Measurements from ENCODE around the gene TCF25. TPM values are rescaled to one million over a fixed set of nuclear protein-coding genes. Genes with fewer than 3 reads are reported as not detected.

TCF25 gene
- total RNA-seq, 1 donor from 2014 or later: 82.6 TPM

DNA sequence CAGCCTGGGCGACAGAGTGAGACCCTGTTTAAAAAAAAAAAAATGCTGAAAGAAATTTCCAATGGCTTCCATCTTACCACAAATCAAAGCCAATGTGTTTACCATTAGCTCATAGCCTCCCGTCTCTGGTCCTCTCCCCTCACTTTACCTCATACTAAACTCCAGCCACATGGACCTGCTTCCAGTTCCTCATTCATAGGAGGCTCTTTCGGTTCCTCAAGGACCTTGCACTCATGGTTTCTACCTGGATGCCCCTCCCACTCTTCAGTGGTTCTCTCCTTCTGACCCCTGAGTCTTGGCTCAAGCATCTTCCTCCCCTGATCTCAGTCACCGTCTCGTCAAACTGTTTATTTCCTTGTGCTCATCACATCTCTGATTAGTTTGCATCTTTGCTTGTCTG is 71.4 kb downstream of the TCF25 start:
- Histone ChIP-seq H3K27me3 (ENCODE audit: low read depth) (peaks cover 21% of the 10 kb centered on the region), H3K27ac (replicated peaks) (no peak overlapping the region), H3K4me1 (peaks cover 18% of the 10 kb centered on the region), H3K4me3 (no peak overlapping the region), H3K36me3 (no peaks in the 10 kb centered on the region), H3K9me3 (replicated peaks) (no peaks in the 10 kb centered on the region)
- no peak for DNase-seq
- intact Hi-C loops (cut with micrococcal nuclease): no loop called here
- TF ChIP-seq, protein P1, sequence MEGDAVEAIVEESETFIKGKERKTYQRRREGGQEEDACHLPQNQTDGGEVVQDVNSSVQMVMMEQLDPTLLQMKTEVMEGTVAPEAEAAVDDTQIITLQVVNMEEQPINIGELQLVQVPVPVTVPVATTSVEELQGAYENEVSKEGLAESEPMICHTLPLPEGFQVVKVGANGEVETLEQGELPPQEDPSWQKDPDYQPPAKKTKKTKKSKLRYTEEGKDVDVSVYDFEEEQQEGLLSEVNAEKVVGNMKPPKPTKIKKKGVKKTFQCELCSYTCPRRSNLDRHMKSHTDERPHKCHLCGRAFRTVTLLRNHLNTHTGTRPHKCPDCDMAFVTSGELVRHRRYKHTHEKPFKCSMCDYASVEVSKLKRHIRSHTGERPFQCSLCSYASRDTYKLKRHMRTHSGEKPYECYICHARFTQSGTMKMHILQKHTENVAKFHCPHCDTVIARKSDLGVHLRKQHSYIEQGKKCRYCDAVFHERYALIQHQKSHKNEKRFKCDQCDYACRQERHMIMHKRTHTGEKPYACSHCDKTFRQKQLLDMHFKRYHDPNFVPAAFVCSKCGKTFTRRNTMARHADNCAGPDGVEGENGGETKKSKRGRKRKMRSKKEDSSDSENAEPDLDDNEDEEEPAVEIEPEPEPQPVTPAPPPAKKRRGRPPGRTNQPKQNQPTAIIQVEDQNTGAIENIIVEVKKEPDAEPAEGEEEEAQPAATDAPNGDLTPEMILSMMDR (IDR thresholded peaks at IDR 0.05; ENCODE audit: borderline replicate concordance): no peak

DNA sequence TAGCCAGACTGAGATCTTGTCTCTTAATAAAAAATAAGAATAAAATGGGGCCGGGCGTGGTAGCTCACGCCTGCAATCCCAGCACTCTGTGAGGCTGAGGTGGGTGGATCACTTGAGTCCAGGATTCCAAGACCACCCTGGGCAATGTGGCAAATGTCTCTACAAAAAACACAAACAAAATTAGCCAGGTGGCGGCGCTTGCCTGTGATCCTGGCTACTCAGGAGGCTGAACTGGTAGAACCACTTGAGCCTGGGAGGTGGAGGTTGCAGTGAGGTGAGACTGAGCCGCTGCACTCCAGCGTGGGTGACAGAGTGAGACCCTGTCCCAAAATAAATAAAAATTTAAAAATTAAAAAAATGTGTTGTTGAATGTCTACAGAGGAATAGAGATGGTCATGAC is 72.3 kb downstream of the TCF25 start:
- no peak overlapping the region for H3K4me3 ChIP-seq
- H3K27ac ChIP-seq (replicated peaks): no peak overlapping the region
- H3K36me3 ChIP-seq: no peaks in the 10 kb centered on the region
- H3K27me3 ChIP-seq (ENCODE audit: low read depth): peaks cover 21% of the 10 kb centered on the region
- DNase-seq: no peak
- intact Hi-C loops (cut with micrococcal nuclease): no loop called here
- peaks cover 21% of the 10 kb centered on the region for H3K4me1 ChIP-seq
- TF ChIP-seq, protein P1 (IDR thresholded peaks at IDR 0.05; ENCODE audit: borderline replicate concordance): no peak
- no peaks in the 10 kb centered on the region for H3K9me3 ChIP-seq (replicated peaks)

DNA sequence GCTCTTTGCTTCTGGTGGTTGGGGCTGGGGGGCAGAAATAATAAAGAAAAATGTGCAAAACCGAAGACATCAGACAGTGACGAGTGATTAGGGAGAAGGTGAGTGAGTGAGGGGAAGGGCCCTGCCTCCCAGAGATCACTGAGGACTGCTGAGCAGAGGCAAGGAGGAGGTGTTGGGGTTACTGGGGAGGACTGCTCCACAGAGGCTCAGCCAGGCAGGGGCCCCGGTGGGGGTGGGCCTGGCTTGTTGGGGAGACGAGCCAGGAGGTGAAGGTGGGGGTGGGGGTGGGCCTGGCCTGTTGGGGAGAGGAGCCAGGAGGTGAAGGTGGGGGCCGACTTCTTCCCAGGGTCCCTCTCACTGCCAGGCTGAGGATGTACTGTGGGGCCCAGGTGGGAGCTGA is 73.1 kb downstream of the TCF25 start:
- H3K27me3 ChIP-seq (ENCODE audit: low read depth): peaks cover 21% of the 10 kb centered on the region

DNA sequence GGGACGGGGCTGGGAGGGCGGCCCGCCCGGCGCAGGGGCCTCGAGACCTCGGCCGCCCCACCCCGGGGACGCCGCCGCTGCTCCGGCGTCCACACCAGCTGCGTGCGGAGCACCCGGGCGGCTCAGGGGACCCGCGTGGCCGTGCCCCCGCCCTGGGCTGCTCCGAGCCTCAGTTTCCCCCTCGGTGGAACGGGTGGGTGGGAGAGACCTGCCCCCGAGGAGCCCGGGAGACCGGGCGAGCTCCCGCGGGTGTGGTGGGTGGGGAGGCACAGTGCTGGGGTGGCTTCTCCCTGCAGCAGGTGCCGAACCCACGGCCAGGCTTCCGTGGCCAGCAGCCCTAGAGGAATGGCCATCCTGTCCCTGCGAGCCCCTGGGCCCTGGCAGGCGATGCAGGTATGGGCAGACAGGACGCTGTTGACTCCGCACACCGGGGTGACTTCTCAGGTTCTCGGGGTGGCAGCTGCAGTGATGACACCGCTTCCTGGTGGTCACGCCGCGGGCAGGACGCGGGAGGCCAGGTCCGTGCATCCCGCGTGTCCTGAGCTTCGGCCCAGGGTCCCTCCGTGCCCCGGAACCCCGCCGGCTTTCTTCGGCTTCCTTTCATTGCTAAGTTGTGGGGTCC is 75.8 kb downstream of the TCF25 start:
- peaks cover 21% of the 10 kb centered on the region for H3K4me1 ChIP-seq
- H3K36me3 ChIP-seq: no peaks in the 10 kb centered on the region
- peak overlapping the region; percentile 23 for H3K27ac ChIP-seq (replicated peaks)
- intact Hi-C loops (cut with micrococcal nuclease): no loop called here
- peak overlapping the region; percentile 81 for H3K4me3 ChIP-seq
- TF ChIP-seq, protein P1 (IDR thresholded peaks at IDR 0.05; ENCODE audit: borderline replicate concordance): no peak
- peaks cover 14% of the 10 kb centered on the region for H3K27me3 ChIP-seq (ENCODE audit: low read depth)
- no peak for DNase-seq
- H3K9me3 ChIP-seq (replicated peaks): no peaks in the 10 kb centered on the region

More for the DNA sequence above, 73.1 kb downstream of the TCF25 start:
- Histone ChIP-seq H3K36me3 (no peaks in the 10 kb centered on the region), H3K4me3 (no peak overlapping the region), H3K27ac (replicated peaks) (no peak overlapping the region), H3K9me3 (replicated peaks) (no peaks in the 10 kb centered on the region), H3K4me1 (peaks cover 21% of the 10 kb centered on the region)
- no peak for DNase-seq
- TF ChIP-seq, protein P1 (IDR thresholded peaks at IDR 0.05; ENCODE audit: borderline replicate concordance): no peak
- intact Hi-C loops (cut with micrococcal nuclease): no loop called here

DNA sequence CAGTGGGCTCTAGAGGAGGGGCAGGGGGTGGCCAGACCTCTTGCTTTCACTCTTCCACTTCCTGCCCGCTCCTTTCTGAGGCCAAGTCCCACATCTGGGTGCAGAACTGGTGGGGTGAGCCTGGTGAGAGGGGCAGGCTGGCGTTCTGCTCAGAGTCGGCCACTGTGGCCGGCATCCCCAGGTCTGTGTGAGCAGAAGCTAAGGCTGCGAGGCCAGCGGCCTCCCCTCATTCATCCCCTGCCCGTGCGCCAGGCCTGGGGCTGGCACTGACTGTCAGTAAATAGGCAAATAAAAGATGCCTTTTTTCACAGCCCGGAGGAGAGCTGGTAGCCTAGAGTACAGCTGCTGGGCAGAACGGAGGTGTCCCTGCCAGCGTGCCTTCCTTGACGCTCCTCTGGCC is 76.4 kb downstream of the TCF25 start:
- intact Hi-C loops (cut with micrococcal nuclease): no loop called here
- H3K27me3 ChIP-seq (ENCODE audit: low read depth): peaks cover 9% of the 10 kb centered on the region
- H3K4me3 ChIP-seq: peak overlapping the region; percentile 81
- H3K27ac ChIP-seq (replicated peaks): no peak overlapping the region
- H3K36me3 ChIP-seq: no peaks in the 10 kb centered on the region
- no peaks in the 10 kb centered on the region for H3K9me3 ChIP-seq (replicated peaks)
- H3K4me1 ChIP-seq: peaks cover 21% of the 10 kb centered on the region
- TF ChIP-seq, protein P1 (IDR thresholded peaks at IDR 0.05; ENCODE audit: borderline replicate concordance): no peak
- no peak for DNase-seq

Data from left ventricle myocardium inferior (tissue), 1 donor.